GM21515 (cell line): ENCODE measurements around the gene FCRL3.
"Not testable (repeated sequence)": the region's sequence is repeated elsewhere in the genome, so short reads cannot be mapped to it uniquely, and the experiment has no call there.

ENCODE experiments used
- ATAC-seq: cut with Tn5 transposase; IDR thresholded peaks from one replicate; pipeline ENCODE4 v1.9.1; 2021; ENCODE audit not compliant: unreplicated experiment

FCRL3 gene

GRCh38 chr1:157700732-157701131 lies at the start of gene FCRL3:
TSS of gene FCRL3 (minus strand) at chr1:157700769. CDS start at chr1:157700489, 280 bp downstream.
- no peak for ATAC-seq

DNA sequence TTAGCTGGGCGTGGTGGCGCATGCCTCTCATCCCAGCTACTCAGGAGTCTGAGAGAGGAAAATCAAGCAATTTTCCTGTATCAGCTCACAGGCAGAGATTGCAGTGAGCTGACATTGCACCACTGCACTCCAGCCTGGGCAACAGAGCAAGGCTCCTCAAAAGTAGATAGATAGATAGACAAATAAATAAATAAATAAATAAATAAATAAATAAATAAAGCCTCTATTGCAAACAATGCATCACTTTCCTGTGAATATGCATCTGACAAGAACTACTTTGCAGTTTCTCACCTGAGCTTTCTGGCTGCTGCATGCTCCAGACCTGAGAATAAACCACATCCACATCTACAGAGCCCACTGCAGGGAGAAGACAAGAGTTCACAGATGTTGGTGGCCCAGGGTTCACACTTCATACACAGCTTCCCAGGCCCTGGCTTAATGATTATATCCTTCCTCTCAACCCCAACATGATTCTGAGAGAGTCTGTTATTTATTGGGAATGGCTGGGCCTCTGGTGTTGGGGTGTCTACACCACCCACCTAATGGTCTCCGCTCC lies 47.8 kb upstream of the FCRL3 start:
- no peak for ATAC-seq

DNA sequence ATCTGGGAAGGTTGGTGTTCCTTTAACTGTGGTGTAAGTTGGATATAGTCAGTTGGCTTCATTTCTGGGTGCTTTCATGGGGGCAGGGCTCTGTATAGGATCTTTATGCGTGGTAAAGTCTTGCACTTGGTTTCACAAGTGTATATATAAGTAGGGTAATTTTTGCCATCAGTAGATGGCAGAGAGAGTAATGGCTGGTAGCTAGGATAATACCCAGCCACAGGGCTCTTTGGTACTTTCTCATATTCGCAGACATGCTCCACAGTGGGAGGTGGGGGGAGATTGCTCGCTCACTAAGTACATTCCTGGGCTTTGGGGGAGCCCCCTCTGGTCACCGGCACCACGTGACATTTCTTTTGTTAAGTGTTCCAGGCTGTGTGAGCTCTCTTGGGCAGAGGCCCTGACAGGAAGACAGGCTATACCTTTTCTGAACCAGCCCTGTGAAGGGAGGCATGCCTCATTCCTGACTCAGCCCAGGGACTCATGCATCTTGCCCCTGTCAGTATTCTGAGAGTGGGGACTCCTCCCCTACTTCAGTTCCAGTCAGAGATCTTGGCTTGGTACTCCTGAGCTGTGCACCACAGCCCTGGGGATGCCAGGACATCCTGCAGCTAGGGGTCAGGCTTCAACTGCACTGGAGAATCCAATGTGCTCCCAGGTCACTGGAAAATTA lies 38.8 kb upstream of the FCRL3 start:
- ATAC-seq = no peak

DNA sequence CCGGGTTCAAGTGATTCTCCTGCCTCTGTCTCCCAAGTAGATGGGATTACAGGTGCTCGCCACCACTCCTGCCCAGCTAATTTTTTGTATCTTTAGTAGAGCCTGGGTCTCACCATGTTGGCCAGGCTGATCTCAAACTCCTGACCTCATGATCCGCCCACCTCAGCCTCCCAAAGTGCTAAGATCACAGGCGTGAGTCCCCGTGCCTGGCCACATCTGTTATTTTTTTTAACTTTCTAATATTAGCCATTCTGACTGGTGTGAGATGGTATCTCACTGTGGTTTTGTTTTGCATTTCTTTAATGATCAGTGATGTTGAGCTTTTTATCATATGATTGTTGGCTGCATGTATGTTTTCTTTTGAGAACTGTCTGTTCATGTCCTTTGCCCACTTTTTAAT lies 35.4 kb upstream of the FCRL3 start:
- ATAC-seq = not testable (repeated sequence)

DNA sequence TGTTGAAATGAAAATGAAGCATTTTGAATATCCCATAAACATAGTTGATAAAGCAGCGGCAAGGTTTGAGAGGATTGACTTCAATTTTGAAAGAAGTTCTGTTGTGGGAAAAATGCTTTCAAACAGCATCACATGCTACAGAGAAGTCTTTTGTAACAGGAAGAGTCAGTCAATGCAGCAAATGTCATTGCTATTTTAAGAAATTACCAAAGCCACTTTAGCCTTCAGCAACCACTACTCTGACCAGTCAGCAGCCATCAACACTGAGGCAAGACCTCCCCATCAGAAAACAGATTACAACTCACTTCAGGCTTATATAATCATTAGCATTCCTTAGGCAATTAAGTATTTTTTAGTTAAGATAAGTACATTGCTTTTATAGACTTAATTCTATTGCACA lies 33.8 kb upstream of the FCRL3 start:
- no peak for ATAC-seq

DNA sequence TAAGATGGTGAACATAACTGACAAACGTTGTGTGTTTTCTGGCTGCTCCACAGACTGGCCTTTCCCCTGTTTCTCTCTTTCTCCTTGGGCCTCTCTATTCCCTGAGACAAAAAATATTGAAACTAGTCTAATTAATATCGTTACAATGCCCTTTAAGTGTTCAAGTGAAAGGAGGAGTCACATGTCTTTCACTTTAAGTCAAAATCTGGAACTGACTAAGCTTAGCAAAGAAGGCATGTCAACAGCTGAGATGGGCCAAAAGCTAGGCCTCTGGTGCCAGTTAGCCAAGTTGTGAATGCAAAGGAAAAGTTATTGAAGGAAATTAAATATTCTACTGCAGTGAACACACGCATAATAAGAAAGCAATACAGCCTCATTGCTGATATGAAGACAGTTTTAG lies 32.2 kb upstream of the FCRL3 start:
- ATAC-seq = no peak

- ATAC-seq = no peak
Observed at GRCh38 chr1:157725221-157725577, 24.6 kb upstream of the FCRL3 start.

DNA sequence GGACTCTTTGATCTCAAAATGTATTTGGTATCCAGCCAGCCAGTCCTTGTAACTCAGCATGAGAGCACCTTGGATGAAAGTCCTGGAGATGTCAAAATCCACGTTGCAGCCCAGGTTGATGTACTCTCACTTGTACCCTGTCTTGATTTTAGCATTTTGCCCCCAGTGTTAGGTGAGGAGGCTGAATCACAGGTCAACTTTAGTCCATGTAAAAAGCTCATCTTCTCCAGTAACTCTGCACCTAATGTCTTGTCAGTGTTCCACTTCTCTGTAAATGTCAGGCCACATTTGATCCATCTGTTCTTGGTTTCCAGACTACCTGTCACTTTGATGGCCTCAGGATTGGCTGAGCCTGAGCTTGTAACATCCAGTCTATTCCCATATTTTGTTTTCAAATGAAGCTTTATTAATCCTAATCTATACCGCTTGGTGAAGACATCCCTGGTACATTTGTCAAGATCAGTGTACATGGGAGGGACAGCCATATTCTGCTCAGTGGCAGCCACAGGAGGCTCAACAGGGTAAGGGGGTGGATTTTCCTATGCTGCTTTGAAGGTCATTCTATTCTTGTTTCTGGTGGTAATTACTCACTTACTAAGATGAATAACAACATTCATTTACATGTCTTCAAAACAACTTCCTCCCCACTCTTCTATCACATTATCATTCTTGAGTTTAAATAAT lies 24.1 kb upstream of the FCRL3 start:
- ATAC-seq = no peak

DNA sequence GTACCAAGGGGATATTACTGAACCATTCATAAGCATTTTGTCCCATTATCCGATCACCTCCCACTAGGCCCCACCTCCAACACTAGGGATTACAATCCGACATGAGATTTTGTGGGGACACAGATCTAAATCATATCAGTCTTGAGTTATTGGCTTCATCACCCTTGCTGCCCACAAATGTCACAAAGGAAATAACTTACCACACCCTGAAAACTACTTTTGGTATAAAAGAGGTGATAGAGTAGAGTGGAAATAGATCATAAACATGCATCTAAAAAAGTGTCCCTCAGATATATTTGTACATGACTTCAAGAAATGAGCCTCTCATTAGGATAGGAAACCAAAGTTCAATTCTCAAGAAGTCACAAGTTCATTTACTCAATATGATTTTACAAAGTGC lies 22.6 kb upstream of the FCRL3 start:
- no peak for ATAC-seq

DNA sequence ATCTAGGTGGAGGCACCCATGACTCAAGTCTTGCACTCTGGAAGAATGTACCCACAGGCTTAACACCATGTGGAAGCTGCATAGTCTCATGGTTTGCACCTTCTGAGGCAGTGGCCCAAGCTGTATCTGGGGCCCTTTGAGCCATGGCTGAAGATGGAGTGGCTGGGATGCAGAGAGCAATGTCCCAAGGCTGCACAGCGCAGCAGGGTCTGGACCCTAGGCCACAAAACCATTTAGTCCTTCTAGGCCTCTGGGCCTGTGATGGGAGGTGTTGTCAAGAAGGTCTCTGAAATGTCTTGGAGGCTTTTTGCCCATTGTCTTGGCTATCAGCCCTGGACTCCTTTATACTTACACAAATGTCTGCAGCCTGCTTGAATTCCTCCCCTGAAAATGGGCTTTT lies 21.4 kb upstream of the FCRL3 start:
- ATAC-seq = no peak

GRCh38 chr1:157715736-157716135 lies 15.2 kb upstream of the FCRL3 start:
- no peak for ATAC-seq

- ATAC-seq = no peak
Observed at GRCh38 chr1:157711802-157712201, 11.2 kb upstream of the FCRL3 start.

DNA sequence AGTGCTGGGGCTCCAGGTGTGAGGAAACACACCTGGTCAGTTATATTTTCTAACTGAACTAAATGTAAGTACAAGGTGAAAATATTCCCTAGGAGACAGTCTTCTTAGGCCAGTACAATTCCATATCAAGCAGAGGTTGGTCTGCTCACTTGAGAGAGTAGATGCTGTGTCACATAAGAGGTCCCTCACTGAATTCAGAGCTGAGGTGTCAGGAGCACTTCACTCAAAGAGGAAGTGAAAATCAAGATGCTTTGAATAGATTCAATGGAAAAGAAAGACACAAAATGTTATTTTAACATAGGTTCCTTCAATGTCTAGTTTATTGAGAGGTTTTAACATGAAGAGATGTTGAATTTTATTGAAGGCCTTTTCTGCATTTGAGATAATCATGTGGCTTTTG lies 4.3 kb upstream of the FCRL3 start:
- ATAC-seq = no peak

- ATAC-seq = no peak
Observed at GRCh38 chr1:157703981-157704380, 3.4 kb upstream of the FCRL3 start.

DNA sequence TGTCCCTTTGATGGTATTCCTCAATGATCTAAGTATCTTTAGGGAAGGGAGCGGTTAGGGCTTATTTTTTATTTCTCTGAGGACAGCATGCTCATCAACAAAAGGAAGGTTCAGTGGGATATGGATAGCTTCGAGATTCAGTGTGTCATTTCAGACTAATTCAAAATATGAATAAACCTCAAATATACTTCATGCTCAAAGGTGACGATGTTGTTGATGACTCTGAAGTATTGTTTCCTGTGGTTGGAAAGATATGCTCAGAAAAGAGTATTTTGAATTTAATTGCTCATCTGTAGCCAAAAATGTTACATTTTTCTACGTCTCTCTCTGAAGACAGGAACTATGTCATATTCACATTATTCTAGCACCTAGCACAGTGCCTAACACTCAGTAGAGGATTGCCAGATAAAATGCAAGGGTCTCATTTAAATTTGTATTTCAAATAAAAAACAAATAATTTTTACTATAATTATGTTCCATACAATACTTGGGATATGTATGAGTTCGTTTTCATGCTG lies 1.8 kb upstream of the FCRL3 start:
- no peak for ATAC-seq

GRCh38 chr1:157700305-157700704 lies 264 bp downstream of the FCRL3 start:
- ATAC-seq = no peak

DNA sequence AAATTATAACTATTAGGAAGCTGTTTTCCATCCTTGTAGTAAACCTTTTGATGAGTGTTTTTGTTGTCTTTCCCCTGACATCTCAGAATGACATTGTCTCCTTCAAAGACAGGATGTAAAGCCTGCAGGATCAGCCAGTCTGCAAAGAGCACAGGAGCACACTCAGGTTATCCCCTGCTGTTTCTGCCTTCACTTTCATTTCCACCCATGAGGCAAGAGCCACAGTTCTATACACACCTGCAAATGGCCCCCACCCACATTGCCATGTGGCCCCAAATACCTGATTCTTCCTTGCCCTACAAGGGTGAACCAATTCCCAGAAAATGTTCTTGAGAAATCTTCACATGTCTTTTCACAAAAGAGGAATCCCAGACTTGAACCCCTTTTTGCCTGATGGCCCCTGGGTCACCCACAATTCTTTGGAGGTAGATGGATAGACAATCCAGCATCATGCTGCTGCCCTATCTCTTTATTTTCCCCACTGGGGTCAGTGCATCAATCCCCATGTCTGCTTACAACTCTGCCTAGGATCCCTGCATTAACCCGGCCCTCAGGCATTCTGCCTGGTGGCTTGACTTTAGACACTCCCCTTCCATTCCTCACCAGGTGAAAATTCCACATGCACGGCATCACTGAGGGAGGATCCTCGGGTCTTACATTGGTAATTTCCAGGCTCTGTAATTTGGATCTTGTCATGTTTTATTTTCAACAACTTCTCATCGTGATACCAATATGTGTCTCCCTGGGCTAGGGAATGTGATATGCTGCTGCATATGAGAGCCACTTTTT lies 2.6 kb downstream of the FCRL3 start:
- no peak for ATAC-seq

GRCh38 chr1:157696966-157697628 lies 3.5 kb downstream of the FCRL3 start:
- no peak for ATAC-seq

DNA sequence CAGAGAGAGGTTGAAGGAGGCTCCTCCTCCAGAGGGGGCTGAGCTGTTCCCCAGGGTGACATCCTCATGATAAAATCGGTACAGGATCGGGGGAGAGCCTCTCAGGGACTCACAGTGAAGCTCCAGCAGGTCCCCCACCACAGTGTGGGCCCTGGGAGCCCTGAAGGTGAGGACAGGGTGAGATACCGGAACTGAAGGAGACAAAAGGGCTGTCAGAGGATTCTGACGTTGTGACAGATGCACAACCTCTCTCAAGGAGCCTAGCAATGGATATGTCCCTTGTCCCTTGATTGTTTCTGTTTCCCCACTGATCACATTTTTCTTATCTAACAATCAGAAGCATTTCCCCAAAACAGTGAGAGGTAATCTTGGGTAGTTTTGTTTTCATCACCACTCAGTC lies 5.2 kb downstream of the FCRL3 start:
- ATAC-seq = no peak

DNA sequence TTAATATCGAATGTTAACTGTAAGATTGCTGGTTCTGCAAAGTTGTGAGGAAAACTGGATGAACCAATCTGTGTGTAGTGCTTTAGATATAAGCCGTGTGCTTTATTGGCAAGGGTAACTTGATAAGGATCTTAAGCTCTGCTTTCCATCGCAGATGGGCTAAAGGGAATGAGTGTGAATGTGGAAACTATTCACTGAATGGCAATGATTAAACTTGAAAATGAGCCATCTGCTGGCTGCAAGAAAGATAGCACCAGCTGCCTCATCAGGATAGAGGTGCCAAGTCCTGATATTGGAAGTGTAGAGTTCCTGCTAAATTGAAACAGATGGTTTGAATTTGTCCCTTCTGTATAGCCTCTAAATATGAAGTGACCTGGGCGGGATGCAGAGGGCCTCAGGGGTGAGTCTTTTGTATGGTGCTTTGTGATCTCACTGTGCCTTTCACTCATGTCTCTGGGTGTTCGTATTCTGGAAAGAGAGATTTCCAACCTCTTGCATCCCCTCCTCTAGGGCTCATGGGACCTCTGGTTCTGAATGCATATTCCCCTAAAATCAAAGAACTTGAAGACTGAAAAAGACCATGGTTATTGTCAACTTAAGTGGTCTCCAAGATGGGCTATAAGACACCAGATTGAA lies 9.2 kb downstream of the FCRL3 start:
- ATAC-seq = no peak
